LNCaP clone FGC (cell line): ENCODE measurements around the gene MGRN1.

Experiments
- DNase-seq: peaks from one replicate; pipeline ENCODE4 v3.0.0-alpha.2; 2011; ENCODE audit warnings: low read depth
- H3K4me3 ChIP-seq: 2 replicates; pipeline ENCODE4 v1.5.1; 2011; ENCODE audit warnings: mild to moderate bottlenecking, low read depth, low read length, control low read depth
- CTCF ChIP-seq: IDR thresholded peaks from 2 replicates; pipeline ENCODE4 v1.5.1; 2012; ENCODE audit warnings: mild to moderate bottlenecking; ENCODE audit not compliant: control insufficient read depth, insufficient read depth; ENCODE audit errors: extremely low read depth

The MGRN1 gene

GRCh38 chr16:4700997-4701743 is 76.5 kb downstream of the MGRN1 start:
- TF ChIP-seq CTCF = no peak
- no peak for DNase-seq

GRCh38 chr16:4701791-4702465 is 77.3 kb downstream of the MGRN1 start:
- no peak for TF ChIP-seq CTCF
- no peak overlapping the region for H3K4me3 ChIP-seq
- no peak for DNase-seq

More at GRCh38 chr16:4700997-4701743, 76.5 kb downstream of the MGRN1 start:
- no peak overlapping the region for H3K4me3 ChIP-seq

GRCh38 chr16:4702466-4702808 is 77.8 kb downstream of the MGRN1 start:
- H3K4me3 ChIP-seq = no peak overlapping the region
- DNase-seq = no peak
- TF ChIP-seq CTCF = no peak

- TF ChIP-seq CTCF = no peak
Measured at GRCh38 chr16:4703906-4704305, 79.3 kb downstream of the MGRN1 start.

GRCh38 chr16:4704491-4704890 is 79.9 kb downstream of the MGRN1 start:
- no peak for TF ChIP-seq CTCF
- no peak overlapping the region for H3K4me3 ChIP-seq

More at GRCh38 chr16:4703906-4704305, 79.3 kb downstream of the MGRN1 start:
- DNase-seq = no peak
- H3K4me3 ChIP-seq = no peak overlapping the region

GRCh38 chr16:4704913-4705312 is 80.3 kb downstream of the MGRN1 start:
- TF ChIP-seq CTCF = no peak

More at GRCh38 chr16:4704491-4704890, 79.9 kb downstream of the MGRN1 start:
- no peak for DNase-seq

More at GRCh38 chr16:4704913-4705312, 80.3 kb downstream of the MGRN1 start:
- DNase-seq = no peak
- H3K4me3 ChIP-seq = no peak overlapping the region
